K562 (cell line): ENCODE results near the gene ADCYAP1R1. TPM values are rescaled to one million over a fixed set of nuclear protein-coding genes. Genes with fewer than 3 reads are reported as not detected.

Experiments
- ATAC-seq: fragments of 200-7000 bp; cut with Tn5 transposase; 3 replicates; pipeline ENCODE4 v1.9.1; 2020; ENCODE audit warnings: moderate library complexity
- BruUV-seq: library from RNA; stranded (reverse); fragments of 400-500 nt; replicated peaks from 2 replicates; lab custom pipeline; 2021; lab: Mats Ljungman, UMichigan
- CTCF ChIA-PET: fragments of 300-600 bp; formaldehyde crosslinking; extraction: SDS; loops from one replicate; lab custom pipeline; 2021; ENCODE audit warnings: low intra/inter-chr PET ratio; lab: Yijun Ruan, JAX
- POLR2A ChIA-PET: fragments of 300-600, 350-650 bp; sonication (Branson Sonifier 250); formaldehyde crosslinking; extraction: SDS; loops from one replicate; lab custom pipeline; 2021; ENCODE audit warnings: antibody characterized with exemption, inconsistent platforms; lab: Yijun Ruan, JAX
- DNase-seq, 4 experiments: peaks; one replicate each; pipeline versions ENCODE4 v3.0.0 to v3.0.0-alpha.2; 2011 to 2018; ENCODE audit warnings: low spot score in 3 of 4, mixed read lengths in 3 of 4; ENCODE audit errors: extremely low read depth in 1 of 4
- FAIRE-seq: peaks from 2 replicates; lab custom pipeline; 2011; peaks lifted over from hg19 to GRCh38; lab: Jason Lieb, UNC
- H2AFZ ChIP-seq: 2 replicates; pipeline ENCODE4 v1.6.0; 2011; ENCODE audit warnings: low read depth, low read length, control low read depth, inconsistent platforms
- H3K27ac ChIP-seq: fragments of 200-600 bp; 3 replicates; pipeline ENCODE4 v1.8.0; 2011; ENCODE audit warnings: low read depth, mild to moderate bottlenecking, control low read depth, inconsistent platforms, low read length, moderate library complexity, mixed read lengths; ENCODE audit errors: extremely low read depth
- H3K27me3 ChIP-seq, 2 experiments: fragments of 300-600 bp in 1 of 2; 2 replicates in 1 of 2; 3 replicates in 1 of 2; pipeline versions ENCODE4 v1.6.0 to v1.8.0; 2011; ENCODE audit warnings: inconsistent platforms in 2 of 2, low read length in 2 of 2, mild to moderate bottlenecking in 1 of 2, mixed read lengths in 1 of 2, moderate library complexity in 1 of 2; ENCODE audit not compliant: control insufficient read depth in 2 of 2, insufficient read depth in 2 of 2
- H3K36me3 ChIP-seq: fragments of 300-600 bp; 3 replicates; pipeline ENCODE4 v1.8.0; 2011; ENCODE audit warnings: mild to moderate bottlenecking, low read length, inconsistent platforms; ENCODE audit not compliant: control insufficient read depth, insufficient read depth
- H3K4me1 ChIP-seq, 2 experiments: fragments of 200-600 bp in 1 of 2; replicated peaks in 1 of 2; 2 replicates in 1 of 2; 3 replicates in 1 of 2; pipeline versions ENCODE4 v1.5.1 to v1.8.0; 2011; ENCODE audit warnings: inconsistent platforms in 2 of 2, low read length in 2 of 2, mild to moderate bottlenecking in 1 of 2, mixed read lengths in 1 of 2, moderate library complexity in 1 of 2; ENCODE audit not compliant: control insufficient read depth in 2 of 2, insufficient read depth in 2 of 2
- H3K4me2 ChIP-seq: 2 replicates; pipeline ENCODE4 v1.6.1; 2011; ENCODE audit warnings: low read length, control low read depth, inconsistent platforms, mixed read lengths; ENCODE audit not compliant: insufficient read depth
- H3K4me3 ChIP-seq: fragments of 200-600 bp; sonication (generic), shearing (Covaris generic); 2 replicates; pipeline ENCODE4 v1.5.1; 2016; ENCODE audit warnings: control low read depth, inconsistent platforms
- H3K79me2 ChIP-seq: fragments of 200-600 bp; 3 replicates; pipeline ENCODE4 v1.8.0; 2011; ENCODE audit warnings: low read length, inconsistent platforms; ENCODE audit not compliant: control insufficient read depth, insufficient read depth
- H3K9ac ChIP-seq, 2 experiments: 2 replicates each; pipeline versions ENCODE4 v1.6.0 to v1.6.1; 2011; ENCODE audit warnings: low read depth in 2 of 2, low read length in 2 of 2, control low read depth in 1 of 2, inconsistent platforms in 1 of 2, mild to moderate bottlenecking in 1 of 2, mixed read lengths in 1 of 2; ENCODE audit not compliant: insufficient read depth in 1 of 2
- H3K9me1 ChIP-seq: one replicate; pipeline ENCODE4 v1.6.0; 2011; ENCODE audit warnings: inconsistent platforms, mild to moderate bottlenecking, low read length, moderate library complexity; ENCODE audit not compliant: control insufficient read depth, insufficient read depth
- H3K9me3 ChIP-seq: replicated peaks from 2 replicates; pipeline ENCODE4 v1.5.1; 2011; ENCODE audit warnings: low read depth, low read length, inconsistent platforms; ENCODE audit not compliant: control insufficient read depth, insufficient read depth
- H4K20me1 ChIP-seq: replicated peaks from 2 replicates; pipeline ENCODE4 v1.6.1; 2011; ENCODE audit warnings: low read length, inconsistent platforms, mixed read lengths; ENCODE audit not compliant: control insufficient read depth, insufficient read depth
- BRF1 ChIP-seq: IDR thresholded peaks from 3 replicates; pipeline ENCODE4 v1.6.1; 2011; ENCODE audit warnings: borderline replicate concordance, mild to moderate bottlenecking; ENCODE audit not compliant: insufficient read length; ENCODE audit errors: extremely low read depth
- CTCFL ChIP-seq: IDR thresholded peaks from 2 replicates; pipeline ENCODE4 v1.6.1; 2011; ENCODE audit warnings: borderline replicate concordance, low read depth, mild to moderate bottlenecking, moderate library complexity, low read length; ENCODE audit not compliant: insufficient read depth, poor library complexity, severe bottlenecking
- DLX4 ChIP-seq: fragments of 250-450 bp; sonication (Bioruptor Pico); IDR thresholded peaks from 2 replicates; pipeline ENCODE4 v1.6.1; 2021; ENCODE audit warnings: mild to moderate bottlenecking
- KAT2B ChIP-seq: IDR thresholded peaks from one replicate; pipeline ENCODE4 v1.6.1; 2012; ENCODE audit warnings: low read depth, mild to moderate bottlenecking, control low read depth, inconsistent platforms, low read length, moderate library complexity
- MEF2D ChIP-seq: conservative IDR thresholded peaks from 2 replicates; pipeline ENCODE4 v1.6.1; 2016; ENCODE audit warnings: low read depth, missing genetic modification characterization, missing compliant biosample characterization
- PHTF2 ChIP-seq: fragments of 250-450 bp; sonication (Bioruptor Pico); IDR thresholded peaks from 2 replicates; pipeline ENCODE4 v1.5.0; 2021; ENCODE audit warnings: mild to moderate bottlenecking
- RAD21 ChIP-seq, 2 experiments: fragments of 250-450 bp in 1 of 2; fragments of 450-650 bp in 1 of 2; sonication (Bioruptor Pico) in 1 of 2; formaldehyde crosslinking in 1 of 2; IDR thresholded peaks in 1 of 2; conservative IDR thresholded peaks in 1 of 2; 2 replicates each; pipeline versions ENCODE4 v1.4.0 to v1.8.0; 2020 to 2022; ENCODE audit warnings: mild to moderate bottlenecking in 2 of 2, moderate library complexity in 1 of 2
- SAFB2 ChIP-seq: fragments of 200-400 bp; formaldehyde crosslinking; IDR thresholded peaks from 2 replicates; pipeline ENCODE4 v1.6.1; 2018; ENCODE audit warnings: borderline replicate concordance, low read length, low read depth, moderate library complexity; ENCODE audit not compliant: severe bottlenecking
- SMARCB1 ChIP-seq: IDR thresholded peaks from 2 replicates; pipeline ENCODE4 v1.6.1; 2011; ENCODE audit warnings: improper control_type of control experiment, low read depth; ENCODE audit not compliant: insufficient read length
- ZNF134 ChIP-seq: fragments of 250-450 bp; sonication (Bioruptor Pico); conservative IDR thresholded peaks from 2 replicates; pipeline ENCODE4 v1.4.0; 2020
- ZSCAN29 ChIP-seq: fragments of 450-650 bp; IDR thresholded peaks from 2 replicates; pipeline ENCODE4 v1.6.1; 2017
- WGBS: fragments of 100-300 bp; shearing (Covaris generic); methylation state at CpG from one replicate; pipeline ENCODE4 v1.1.6; 2016; ENCODE audit warnings: low coverage, mixed read lengths; ENCODE audit not compliant: insufficient coverage; ENCODE audit errors: missing lambda C conversion rate; 5-methylcytosine and 5-hydroxymethylcytosine counted together
- in situ Hi-C: fragments of 300-500 bp; cut with MboI; formaldehyde crosslinking; loops from 4 replicates; pipeline ENCODE4 v1.15.0; 2018; ENCODE audit warnings: inconsistent platforms, mixed read lengths
- intact Hi-C: fragments of 100-400 bp; cut with micrococcal nuclease; formaldehyde crosslinking; loops from 2 replicates; pipeline ENCODE4 v1.14.2; 2022
- polyA plus RNA-seq, 8 experiments: library from polyadenylated mRNA; depleted of rRNA in 4 of 8; stranded (reverse) in 5 of 8; unstranded in 3 of 8; fragments of >200 nt; fragmentation: Nextera tagmentation in 2 of 8; fragmentation: Illumina TruSeq in 1 of 8; extraction: Ambion mirVana in 2 of 8; extraction: Trizol in 1 of 8; gene quantifications; 2 replicates each; pipeline versions ENCODE4 v1.2.1 to v1.2.3, GENCODE V29; 2011 to 2014; ENCODE audit warnings: inconsistent platforms in 1 of 8, missing spikeins in 1 of 8
- total RNA-seq, 7 experiments: library from RNA; depleted of rRNA in 6 of 7; stranded (reverse); fragments of >200 nt in 6 of 7; fragmentation: Illumina TruSeq in 2 of 7; extraction: Trizol in 2 of 7; gene quantifications; 2 replicates each; pipeline versions ENCODE4 v1.2.1 to v1.2.3, GENCODE V29; 2011 to 2021; ENCODE audit warnings: low replicate concordance in 1 of 7

ADCYAP1R1 gene
- total and polyA plus RNA-seq, 9 of the 15 experiments (the other 6 are each of a cell fraction or from before 2014, with no cell fraction given) = 0.03 to 0.07 TPM; not detected in 7

DNA sequence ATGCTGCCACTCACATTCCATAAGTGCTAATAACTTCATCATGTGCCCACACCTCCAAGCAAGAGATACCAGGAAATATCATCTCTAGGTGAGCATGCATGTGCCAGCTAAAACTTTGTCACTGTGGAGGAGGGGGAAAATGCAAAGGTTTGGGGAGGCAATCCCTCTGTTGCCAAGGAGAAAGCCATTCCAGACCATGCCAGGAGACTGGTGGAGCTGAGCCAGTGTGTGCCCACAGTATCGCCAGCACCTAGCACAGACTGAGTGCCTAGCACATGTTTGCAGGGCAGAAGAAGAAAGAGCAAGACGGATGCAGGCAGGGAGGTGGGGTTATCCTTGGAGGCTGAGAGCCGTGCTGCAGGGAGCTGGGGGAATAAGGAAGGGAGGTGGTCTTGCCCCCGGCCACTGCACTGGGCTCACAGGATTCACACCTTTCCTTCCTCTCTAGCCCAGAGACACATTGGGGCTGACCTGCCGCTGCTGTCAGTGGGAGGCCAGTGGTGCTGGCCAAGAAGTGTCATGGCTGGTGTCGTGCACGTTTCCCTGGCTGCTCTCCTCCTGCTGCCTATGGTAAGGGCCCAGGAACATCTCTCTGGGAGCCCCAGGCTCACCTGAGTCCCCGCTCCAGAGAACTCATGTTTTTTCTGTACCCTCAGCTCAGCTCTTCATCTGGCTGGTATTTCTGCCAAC lies 10.8 kb downstream of the ADCYAP1R1 start:
- in situ Hi-C loops = no loop called here
- Histone ChIP-seq H3K4me1 (peaks cover 0 to 3% of the 10 kb centered on the region in 2 experiments; a peak in 1 of 5 replicates), H3K27ac (no peak overlapping the region), H2AFZ (no peak overlapping the region), H3K36me3 (no peaks in the 10 kb centered on the region), H3K4me3 (no peak overlapping the region), H3K4me2 (no peak overlapping the region)
- no peak for ATAC-seq
- WGBS = 0% methylated on average over 8 of the region's 8 CpGs
- TF ChIP-seq KAT2B (no peak), ZSCAN29 (no peak), SAFB2 (no peak)
- TF ChIP-seq, all 486 proteins: peak for 0
- DNase-seq (no peak), FAIRE-seq (no peak)
- no TSS peak for BruUV-seq
- Histone ChIP-seq H3K79me2 (no peaks in the 10 kb centered on the region), H3K9me3 (no peaks in the 10 kb centered on the region), H3K9me1 (no peaks in the 10 kb centered on the region), H3K27me3 (no peaks in the 10 kb centered on the region; a peak in 3 of 5 replicates), H3K9ac (no peak overlapping the region), H4K20me1 (peaks cover 11% of the 10 kb centered on the region; the same call in 1 of the 2 replicates)
- ChIA-PET CTCF (no interaction called here), POLR2A (interaction anchor here (0.5 to 1.0 kb wide), 2 partner anchors 9 to 922 kb away, joined by 3 read pairs; no protein-coding TSS in a partner anchor)
- intact Hi-C loops = no loop called here

GRCh38 chr7:31065021-31065593 lies 13.0 kb downstream of the ADCYAP1R1 start:
- peaks cover 7% of the 10 kb centered on the region; the same call in 1 of the 2 replicates for H4K20me1 ChIP-seq
- no peak overlapping the region for H3K4me3 ChIP-seq
- in situ Hi-C loops = no loop called here
- H2AFZ ChIP-seq = no peak overlapping the region
- no peaks in the 10 kb centered on the region for H3K9me3 ChIP-seq
- no peaks in the 10 kb centered on the region for H3K36me3 ChIP-seq
- 0 out of 5 replicates have a peak, but pooled peaks cover 0 to 3% of the 10 kb centered on the region in 2 experiments for H3K4me1 ChIP-seq
- BruUV-seq = no TSS peak
- ATAC-seq (peak; percentile 27; the same call in 1 of the 3 replicates), FAIRE-seq (no peak), DNase-seq (peak in 1 of 4 experiments; percentile 9)
- no peaks in the 10 kb centered on the region for H3K9me1 ChIP-seq
- no peaks in the 10 kb centered on the region for H3K79me2 ChIP-seq
- H3K27ac ChIP-seq = no peak overlapping the region
- intact Hi-C loops = no loop called here
- 0% methylated on average over 5 of the region's 6 CpGs for WGBS
- peaks cover 0 to 9% of the 10 kb centered on the region in 2 experiments; a peak in 3 of 5 replicates for H3K27me3 ChIP-seq
- ChIA-PET POLR2A (interaction anchor here (0.8 kb wide), 1 partner anchor 28 kb away, joined by 3 read pairs; no protein-coding TSS in a partner anchor), CTCF (no interaction called here)
- H3K4me2 ChIP-seq = no peak overlapping the region
- H3K9ac ChIP-seq = no peak overlapping the region
- TF ChIP-seq PHTF2 (CRISPR knock-in tag) = no peak
- TF ChIP-seq CTCFL = no peak
- TF ChIP-seq DLX4 (CRISPR knock-in tag) = no peak
- no peak for TF ChIP-seq ZNF134 (CRISPR knock-in tag)
- TF ChIP-seq BRF1 = no peak
- no peak for TF ChIP-seq MEF2D (tag)
- no peak for TF ChIP-seq SMARCB1
- peak in 1 of 2 experiments; percentile 15; a peak in 1 of 4 replicates for TF ChIP-seq RAD21 (CRISPR knock-in tag; conservative IDR thresholded peaks at IDR 0.05 in 1 of 2, IDR thresholded peaks at IDR 0.05 in 1 of 2)
